Thymus (tissue), 11 donors: ENCODE results near the gene HOXA10. TPM values are rescaled to one million over a fixed set of nuclear protein-coding genes. Genes with fewer than 3 reads are reported as not detected.
A peak's percentile ranks its signal among the peaks of the same experiment; 100 is the strongest.

ENCODE experiments used
- DNase-seq, 9 donors: peaks; one replicate each; pipeline ENCODE4 v3.0.0-alpha.2; 2013; ENCODE audit warnings: low spot score in 9 of 9, low read depth in 6 of 9, missing footprints in 1 of 9
- H3K27ac ChIP-seq, 2 donors: one replicate each; pipeline ENCODE4 v1.5.1; 2013; ENCODE audit warnings: control low read depth in 1 of 2, low read depth in 1 of 2, low read length in 1 of 2, mild to moderate bottlenecking in 1 of 2, moderate library complexity in 1 of 2
- H3K27me3 ChIP-seq, 2 donors: one replicate each; pipeline ENCODE4 v1.5.1; 2013; ENCODE audit warnings: low read length in 1 of 2; ENCODE audit not compliant: control insufficient read depth in 2 of 2, insufficient read depth in 1 of 2
- H3K36me3 ChIP-seq, 2 donors: one replicate each; pipeline ENCODE4 v1.5.1; 2013; ENCODE audit warnings: low read length in 1 of 2, mild to moderate bottlenecking in 1 of 2, moderate library complexity in 1 of 2; ENCODE audit not compliant: control insufficient read depth in 2 of 2, insufficient read depth in 2 of 2
- H3K4me1 ChIP-seq, 2 donors: one replicate each; pipeline ENCODE4 v1.5.1; 2013; ENCODE audit warnings: low read length in 2 of 2; ENCODE audit not compliant: control insufficient read depth in 2 of 2, insufficient read depth in 2 of 2
- H3K4me3 ChIP-seq, 2 donors: one replicate each; pipeline ENCODE4 v1.5.1; 2013; ENCODE audit warnings: low read length in 2 of 2, control low read depth in 1 of 2, mild to moderate bottlenecking in 1 of 2
- H3K9me3 ChIP-seq, 2 donors: one replicate each; pipeline ENCODE4 v1.5.1; 2013; ENCODE audit warnings: low read length in 1 of 2, mild to moderate bottlenecking in 1 of 2; ENCODE audit not compliant: control insufficient read depth in 2 of 2, insufficient read depth in 1 of 2
- WGBS: extraction: QIAGEN DNeasy Blood & Tissue Kit; methylation state at CpG from one replicate; pipeline ENCODE4 v1.1.7; 2013; 5-methylcytosine and 5-hydroxymethylcytosine counted together
- polyA plus RNA-seq: library from polyadenylated mRNA; stranded (reverse); fragments of 200-250 nt; gene quantifications from one replicate; pipeline ENCODE4 v1.2.3, GENCODE V29; 2013
- total RNA-seq: library from RNA; stranded (reverse); fragments of 120-200 nt; gene quantifications from one replicate; pipeline ENCODE4 v1.2.4, GENCODE V29; 2013
- donor health status: healthy.

Gene HOXA10
- total and polyA plus RNA-seq, 2 donors: 1.1 to 3.5 TPM

DNA sequence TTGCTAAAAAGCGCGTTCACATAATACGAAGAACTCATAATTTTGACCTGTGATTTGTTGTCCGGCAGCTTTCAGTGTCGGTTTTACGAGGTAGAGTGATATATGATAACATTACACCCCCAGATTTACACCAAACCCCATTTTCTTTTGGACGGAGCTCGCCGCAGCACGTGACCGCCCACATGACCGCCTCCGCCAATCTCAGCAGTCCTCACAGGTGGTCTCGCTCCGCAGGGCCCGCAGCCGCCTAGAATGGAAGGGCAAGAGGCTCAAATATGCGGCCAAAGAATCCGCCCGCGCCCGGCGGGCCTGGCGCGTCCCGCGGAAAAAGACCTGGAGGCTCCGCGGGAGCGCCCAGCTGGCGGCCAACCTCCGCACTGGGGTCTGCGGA is 17.6 kb downstream of the HOXA10 start, which contains the start of gene HOXA7:
Gene HOXA7, minus strand, starts transcription at position 168 of the 391 bp plus-strand sequence. Its CDS starts 130 bp downstream, at position 38.
- Histone ChIP-seq H3K36me3 (no peaks in the 10 kb centered on the region), H3K4me3 (peak within 1 kb of the TSS; percentile 46 to 60), H3K27me3 (peaks cover 94 to 100% of the 10 kb centered on the region in 2 donors), H3K9me3 (peaks cover 3 to 37% of the 10 kb centered on the region in 2 donors), H3K4me1 (peaks cover 30 to 61% of the 10 kb centered on the region in 2 donors), H3K27ac (no peak within 1 kb of the TSS)
- WGBS: under 1% methylated on average over 33 of the region's 33 CpGs
- DNase-seq: peak in 1 of 9 donors; percentile 58

DNA sequence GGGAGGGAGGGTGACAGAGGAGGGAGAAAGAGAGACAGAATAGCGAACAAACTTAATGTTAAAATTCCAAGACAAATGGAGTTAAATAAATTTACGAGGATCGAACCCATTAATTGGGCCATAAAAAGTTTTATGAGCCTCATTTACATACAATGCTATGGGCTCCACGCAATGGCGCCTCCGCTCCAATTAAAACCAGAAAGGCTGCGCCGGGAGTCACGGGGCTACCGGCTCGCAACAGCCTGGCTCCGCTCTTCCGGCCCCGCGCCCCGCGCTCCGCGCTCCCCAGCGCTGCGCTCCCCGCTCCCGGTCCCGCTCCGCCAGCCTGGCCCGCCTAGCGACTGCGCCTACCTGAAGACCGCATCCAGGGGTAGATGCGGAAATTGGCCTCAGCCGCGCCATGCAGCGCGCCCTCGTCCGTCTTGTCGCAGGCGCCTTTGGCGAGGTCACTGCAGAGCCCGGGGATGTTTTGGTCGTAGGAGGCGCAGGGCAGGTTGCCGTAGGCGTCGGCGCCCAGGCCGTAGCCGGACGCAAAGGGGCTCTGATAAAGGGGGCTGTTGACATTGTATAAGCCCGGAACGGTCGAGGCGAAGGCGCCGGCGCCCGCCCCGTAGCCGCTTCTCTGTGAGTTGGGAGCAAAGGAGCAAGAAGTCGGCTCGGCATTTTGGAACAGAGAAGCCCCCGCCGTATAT is 18.2 kb downstream of the HOXA10 start:
- peak overlapping the region; percentile 46 to 60 for H3K4me3 ChIP-seq
- peaks cover 95 to 100% of the 10 kb centered on the region in 2 donors for H3K27me3 ChIP-seq
- peak in 1 of 9 donors; percentile 65 for DNase-seq
- peaks cover 32 to 62% of the 10 kb centered on the region in 2 donors for H3K4me1 ChIP-seq
- H3K9me3 ChIP-seq: peaks cover 3 to 43% of the 10 kb centered on the region in 2 donors
- H3K36me3 ChIP-seq: no peaks in the 10 kb centered on the region
- WGBS: 1% methylated on average over 63 of the region's 63 CpGs
- H3K27ac ChIP-seq: no peak overlapping the region

DNA sequence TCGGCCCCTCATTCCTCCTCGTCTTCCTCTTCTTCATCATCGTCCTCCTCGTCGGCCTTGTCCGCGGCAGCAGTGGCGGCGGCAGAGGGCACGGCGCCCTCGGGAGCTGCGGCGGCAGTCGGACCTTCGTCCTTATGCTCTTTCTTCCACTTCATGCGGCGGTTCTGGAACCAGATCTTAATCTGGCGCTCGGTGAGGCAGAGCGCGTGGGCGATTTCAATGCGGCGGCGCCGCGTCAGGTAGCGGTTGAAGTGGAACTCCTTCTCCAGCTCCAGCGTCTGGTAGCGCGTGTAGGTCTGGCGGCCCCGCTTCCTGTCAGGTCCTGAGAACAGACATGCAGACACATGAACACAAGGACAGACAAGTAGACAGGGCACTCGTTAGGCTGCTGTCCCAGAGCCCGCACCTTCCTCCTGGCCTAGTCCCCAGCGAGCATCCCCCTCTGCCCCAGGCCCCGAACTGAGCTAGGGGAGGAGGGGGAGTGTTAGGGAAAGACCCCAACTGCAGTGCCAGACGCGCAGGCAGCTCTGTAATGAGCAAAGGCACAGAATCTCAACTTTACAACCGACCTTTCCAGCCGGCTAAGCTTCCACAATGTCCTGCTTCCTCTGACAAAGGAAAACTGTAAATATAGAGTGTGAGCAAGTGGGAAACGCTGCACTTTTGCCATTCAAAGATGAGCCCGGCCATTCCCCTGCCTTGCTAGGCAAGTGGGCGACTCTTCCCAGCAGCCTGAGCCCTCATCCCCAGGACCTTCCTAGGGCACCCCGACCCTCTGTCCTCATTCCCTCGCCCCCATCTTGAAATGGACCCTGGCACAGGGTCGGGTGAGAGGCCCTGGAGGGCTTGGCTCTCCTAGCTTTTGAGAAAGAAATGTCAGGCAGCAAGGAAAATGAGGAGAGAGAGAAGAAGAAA is 19.0 kb downstream of the HOXA10 start:
- Histone ChIP-seq H3K27me3 (peaks cover 94 to 100% of the 10 kb centered on the region in 2 donors), H3K36me3 (no peaks in the 10 kb centered on the region), H3K4me1 (peaks cover 27 to 61% of the 10 kb centered on the region in 2 donors), H3K27ac (no peak overlapping the region), H3K4me3 (peak overlapping the region in 1 of 2 donors; percentile 60), H3K9me3 (peaks cover 3 to 48% of the 10 kb centered on the region in 2 donors)
- DNase-seq: peak in 1 of 9 donors; percentile 62
- WGBS: 9% methylated on average over 48 of the region's 48 CpGs

DNA sequence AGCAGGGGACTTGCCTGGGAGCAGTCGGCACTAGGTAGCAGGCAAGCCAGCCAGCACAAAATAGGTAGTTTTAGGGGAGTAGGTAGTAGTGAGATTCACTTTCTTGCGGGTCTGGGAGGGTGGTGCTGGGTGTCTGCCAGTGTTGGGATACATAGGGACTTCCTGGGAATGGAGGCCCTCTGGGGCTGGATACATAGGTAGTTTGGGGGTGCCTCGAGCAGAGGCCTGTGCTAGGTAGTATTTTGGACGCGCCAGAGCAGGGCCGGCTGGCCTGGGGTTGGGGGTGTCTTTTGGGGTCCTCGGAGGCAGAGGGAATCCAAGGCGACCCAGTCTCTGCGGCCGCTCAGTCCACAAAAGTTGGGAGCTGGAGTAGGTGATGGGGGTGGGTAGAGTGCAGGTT is 19.8 kb downstream of the HOXA10 start:
- H3K4me1 ChIP-seq: peaks cover 26 to 59% of the 10 kb centered on the region in 2 donors
- no peak overlapping the region for H3K4me3 ChIP-seq
- DNase-seq: no peak
- no peak overlapping the region for H3K27ac ChIP-seq
- peaks cover 94 to 100% of the 10 kb centered on the region in 2 donors for H3K27me3 ChIP-seq
- peaks cover 3 to 45% of the 10 kb centered on the region in 2 donors for H3K9me3 ChIP-seq
- H3K36me3 ChIP-seq: no peaks in the 10 kb centered on the region
- 87% methylated on average over 10 of the region's 10 CpGs for WGBS

DNA sequence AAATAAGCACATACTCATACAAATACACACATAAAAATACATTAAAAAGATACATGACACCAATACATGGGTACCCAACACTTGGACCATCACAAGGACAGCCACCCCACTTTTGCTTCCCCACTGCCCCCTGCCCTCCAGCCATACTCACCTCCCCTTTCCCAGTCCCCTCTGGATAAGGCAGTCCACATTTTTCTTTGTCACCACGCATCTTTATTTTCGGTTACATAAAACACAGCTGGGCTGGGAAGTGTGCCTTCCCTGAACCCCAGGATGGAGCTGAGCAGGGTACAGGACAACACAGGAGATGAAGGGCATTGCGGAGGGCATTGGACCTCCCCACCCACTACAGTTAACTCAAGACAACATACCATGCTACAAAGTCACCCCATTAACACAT is 20.6 kb downstream of the HOXA10 start:
- H3K9me3 ChIP-seq: peaks cover 3 to 48% of the 10 kb centered on the region in 2 donors
- H3K27me3 ChIP-seq: peaks cover 94 to 100% of the 10 kb centered on the region in 2 donors
- H3K4me1 ChIP-seq: peaks cover 26 to 59% of the 10 kb centered on the region in 2 donors
- 94% methylated on average over 3 of the region's 3 CpGs for WGBS
- H3K4me3 ChIP-seq: no peak overlapping the region
- H3K36me3 ChIP-seq: no peaks in the 10 kb centered on the region
- no peak overlapping the region for H3K27ac ChIP-seq
- no peak for DNase-seq

DNA sequence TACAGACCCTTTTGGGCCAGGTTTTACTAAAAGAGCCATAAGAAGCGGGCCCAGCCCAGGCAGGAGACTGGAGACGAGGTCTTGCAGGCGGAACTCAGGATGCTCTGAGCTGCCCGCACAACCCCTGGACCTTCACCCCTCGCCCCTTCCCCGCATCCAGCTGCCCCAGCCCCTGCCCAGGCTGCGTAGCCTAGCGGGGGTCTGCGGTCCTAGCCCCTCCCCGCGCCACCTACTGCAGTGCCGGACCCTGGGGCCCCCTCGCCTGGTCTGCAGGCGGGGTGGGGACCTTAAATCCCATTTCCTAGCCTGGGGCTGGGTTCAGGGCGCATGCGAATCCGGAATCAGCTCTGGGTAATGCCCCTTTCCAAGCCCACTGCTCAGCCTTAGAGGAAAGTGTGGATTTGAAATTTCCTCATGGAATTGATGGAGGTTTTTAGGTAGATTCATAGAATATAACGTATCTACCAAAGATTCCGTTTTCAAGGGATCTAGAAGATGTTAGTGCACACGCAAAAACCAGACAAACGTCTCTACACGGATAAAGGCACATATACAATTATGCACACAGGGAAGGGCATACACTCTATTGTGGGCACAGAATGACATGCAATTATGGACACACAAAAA is 21.2 kb downstream of the HOXA10 start:
- whole genome bisulfite sequencing: 51% methylated on average over 22 of the region's 22 CpGs
- Histone ChIP-seq H3K27ac (no peak overlapping the region), H3K4me1 (peaks cover 29 to 65% of the 10 kb centered on the region in 2 donors), H3K4me3 (no peak overlapping the region), H3K36me3 (no peaks in the 10 kb centered on the region), H3K27me3 (peaks cover 94 to 100% of the 10 kb centered on the region in 2 donors), H3K9me3 (peaks cover under 1 to 51% of the 10 kb centered on the region in 2 donors)
- DNase-seq: no peak

DNA sequence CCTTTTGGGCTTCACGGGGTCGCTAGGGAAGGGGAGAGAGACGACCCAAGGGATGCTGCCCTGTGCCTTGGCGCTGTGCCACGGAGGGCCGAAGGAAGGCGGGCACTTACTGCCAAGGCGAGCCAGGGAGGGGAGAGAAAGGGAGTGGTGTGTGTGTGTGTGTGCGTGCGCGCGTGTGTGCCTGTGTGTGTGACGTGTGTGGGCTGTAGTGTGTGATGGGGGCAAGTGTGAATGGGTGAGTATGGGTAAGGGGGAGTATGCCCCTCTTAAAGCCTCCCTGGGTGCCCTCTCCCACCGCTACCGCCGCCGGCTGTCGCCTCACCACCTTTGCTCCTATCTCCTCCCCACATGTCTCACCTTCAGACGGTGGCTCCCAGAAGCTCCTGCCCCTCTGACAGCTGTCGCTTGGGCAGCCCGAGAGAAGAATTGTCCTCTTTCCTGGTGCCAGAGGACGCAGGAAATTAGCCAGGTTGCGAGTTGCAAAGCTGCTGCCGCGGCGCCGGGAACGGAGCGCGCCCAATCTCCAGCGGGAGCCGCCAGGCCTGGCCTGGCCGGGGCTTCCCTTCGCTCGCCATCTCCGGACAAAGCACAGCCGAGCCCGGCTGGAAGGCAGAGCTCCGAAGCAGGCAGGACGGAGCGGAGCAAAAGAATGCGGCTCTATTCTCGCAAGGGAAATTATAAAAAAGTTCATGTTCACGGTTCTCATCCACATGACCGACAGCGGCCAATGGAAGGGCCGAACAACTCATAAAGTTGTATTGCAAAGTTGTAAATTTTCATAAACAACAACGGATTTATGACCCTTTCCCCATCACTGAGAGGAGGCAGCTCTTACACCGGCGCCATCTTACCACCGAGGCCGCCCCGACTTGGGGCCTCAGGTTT is 21.9 kb downstream of the HOXA10 start, which contains the start of gene HOXA3:
Gene HOXA3, minus strand, starts transcription at position 653 of the 885 bp plus-strand sequence. CDS start 41,943 bp downstream, outside the sequence.
- Histone ChIP-seq H3K4me1 (peaks cover 27 to 63% of the 10 kb centered on the region in 2 donors), H3K9me3 (peaks cover 0 to 51% of the 10 kb centered on the region in 2 donors), H3K27me3 (peaks cover 93 to 100% of the 10 kb centered on the region in 2 donors), H3K27ac (no peak within 1 kb of the TSS), H3K36me3 (no peaks in the 10 kb centered on the region), H3K4me3 (peak within 1 kb of the TSS in 1 of 2 donors; percentile 38)
- DNase-seq: no peak
- WGBS: 2% methylated on average over 53 of the region's 53 CpGs

DNA sequence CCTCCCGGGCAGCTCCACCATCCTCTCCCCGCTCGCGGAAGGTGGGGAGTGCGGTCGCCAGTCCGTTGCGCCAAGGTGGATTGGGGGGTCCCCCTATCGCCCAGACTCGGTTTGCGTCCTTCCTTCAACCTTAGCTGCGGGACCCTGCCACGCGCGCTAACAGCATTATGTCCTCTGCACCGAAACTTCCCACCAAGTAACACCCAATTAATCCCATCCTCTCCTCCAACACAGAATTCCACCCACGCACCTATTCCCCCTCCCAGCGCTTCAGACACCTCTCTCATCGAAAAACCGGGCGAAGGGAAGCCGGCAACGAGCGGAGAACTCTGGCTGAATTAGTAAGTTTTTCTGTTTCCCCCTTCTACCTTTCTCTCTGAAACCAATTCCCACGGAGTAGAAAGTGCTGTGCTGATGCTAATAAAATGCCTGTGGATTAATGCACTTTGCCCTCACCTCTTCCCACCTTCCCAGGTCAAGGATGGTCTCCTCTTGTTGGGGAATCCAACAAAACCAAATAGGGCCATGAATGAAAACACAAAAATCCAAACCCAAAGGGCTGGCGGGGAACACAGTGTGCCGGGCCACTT is 22.7 kb downstream of the HOXA10 start:
- H3K4me1 ChIP-seq: peaks cover 24 to 57% of the 10 kb centered on the region in 2 donors
- peaks cover 91 to 100% of the 10 kb centered on the region in 2 donors for H3K27me3 ChIP-seq
- H3K27ac ChIP-seq: no peak overlapping the region
- peaks cover 0 to 53% of the 10 kb centered on the region in 2 donors for H3K9me3 ChIP-seq
- H3K4me3 ChIP-seq: peak overlapping the region; percentile 26 to 38
- H3K36me3 ChIP-seq: no peaks in the 10 kb centered on the region
- under 1% methylated on average over 27 of the region's 27 CpGs for WGBS
- no peak for DNase-seq
